ENCODE results near the gene EIF4E1B. TPM values are rescaled to one million over a fixed set of nuclear protein-coding genes. Genes with fewer than 3 reads are reported as not detected.

Gene EIF4E1B
- total RNA-seq, 1 donor from 2014 or later = not detected

Small RNA genes lying within 50 kb of the gene (microRNA-seq; reads per million reads assigned to microRNA genes)
- gene MIR4281 = not detected

Other genes starting within 250 kb of the EIF4E1B start
- 22.5 TPM for gene NOP16, start 242.1 kb upstream of the EIF4E1B start, total RNA-seq
- 266 TPM for gene HIGD2A, start 241.9 kb upstream of the EIF4E1B start, total RNA-seq
- 252 TPM for gene CLTB, start 214.1 kb upstream of the EIF4E1B start, total RNA-seq
- gene FAF2, start 182.3 kb upstream of the EIF4E1B start, total RNA-seq = 15.9 TPM
- gene RNF44, start 93.3 kb upstream of the EIF4E1B start, total RNA-seq = 25.4 TPM
- 0.51 TPM for gene CDHR2, start 81.3 kb upstream of the EIF4E1B start, total RNA-seq
- 0.48 TPM for gene GPRIN1, start 20.5 kb upstream of the EIF4E1B start, total RNA-seq
- 0.43 TPM for gene SNCB, start 141 bp upstream of the EIF4E1B start, total RNA-seq
- gene TSPAN17, start 16.8 kb downstream of the EIF4E1B start, total RNA-seq = 30.2 TPM
- 0.05 TPM for gene UNC5A, start 179.9 kb downstream of the EIF4E1B start, total RNA-seq